Embryonic facial prominence (tissue), 1 donor: ENCODE measurements around the gene PDE4B.

Experiments used
- DNase-seq: peaks from one replicate; pipeline ENCODE4 v3.0.0-alpha.2; 2016; ENCODE audit errors: extremely low spot score

The PDE4B gene

DNA sequence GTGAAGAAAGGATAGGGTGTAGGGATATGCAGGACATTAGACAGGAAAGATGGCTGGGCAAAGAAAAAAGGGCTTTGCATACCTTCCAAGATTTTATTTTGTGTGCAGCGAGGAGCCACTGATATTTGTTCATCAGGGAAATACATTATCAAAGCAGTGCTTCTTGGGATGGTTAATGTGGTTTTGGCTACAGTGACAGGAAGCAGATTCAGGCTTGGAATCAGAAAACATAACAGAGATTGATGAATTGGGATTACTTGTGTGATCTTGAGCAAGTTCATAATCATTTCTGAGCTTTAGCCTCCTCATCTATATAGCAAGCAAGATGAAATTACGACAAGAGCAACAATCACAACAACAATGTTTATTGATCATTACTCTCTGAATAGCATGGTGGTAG is 492.1 kb downstream of the PDE4B start:
- DNase-seq, result no peak

DNA sequence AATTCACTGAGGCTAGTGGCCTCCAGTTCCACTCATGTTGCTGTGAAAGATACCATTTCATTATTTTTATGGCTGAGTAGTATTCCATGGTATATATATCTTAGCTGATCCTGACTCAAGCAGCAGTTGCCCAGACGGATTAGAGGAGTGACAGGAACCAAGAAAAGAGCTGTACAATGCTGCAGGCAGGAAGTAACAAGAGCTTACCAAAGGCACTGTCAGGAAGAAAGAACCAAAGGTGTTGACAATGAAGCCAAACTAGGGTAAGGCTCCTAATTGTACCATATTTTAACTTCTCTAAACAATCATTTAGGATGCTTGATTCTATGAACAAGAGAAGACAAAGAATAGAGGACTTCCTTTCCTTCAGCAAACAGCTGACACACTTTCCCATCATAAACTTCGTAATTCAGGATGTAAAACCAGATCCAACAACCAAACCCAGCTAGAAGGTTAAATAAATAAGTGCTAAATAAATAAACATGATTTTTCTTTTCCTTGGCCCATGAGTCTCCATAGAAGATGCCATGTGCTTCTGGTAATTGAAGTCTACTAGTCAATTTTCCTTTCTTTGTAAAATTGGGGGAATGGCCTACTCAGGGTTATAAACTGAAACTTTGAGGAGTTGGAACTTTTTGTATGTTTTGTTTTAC is 493.0 kb downstream of the PDE4B start:
- no peak for DNase-seq

DNA sequence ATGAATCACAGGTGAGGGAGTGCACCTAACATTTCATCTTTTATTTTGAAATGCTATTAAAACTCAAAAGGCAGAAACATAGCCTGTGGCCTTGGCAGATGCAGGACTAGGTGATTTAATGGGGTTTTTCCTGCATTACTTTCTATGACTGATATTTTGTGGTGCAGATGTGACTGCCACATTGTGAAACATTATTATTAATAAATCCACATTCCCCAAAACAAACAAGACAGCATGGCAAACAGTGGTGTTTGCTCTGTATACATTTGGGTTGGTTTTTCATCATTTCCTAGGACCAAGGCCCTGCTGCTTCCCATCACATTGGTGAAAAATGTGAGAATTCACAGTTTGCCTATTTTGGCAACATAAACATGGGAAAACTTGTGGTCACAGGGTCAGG is 493.6 kb downstream of the PDE4B start:
- DNase-seq, result no peak

DNA sequence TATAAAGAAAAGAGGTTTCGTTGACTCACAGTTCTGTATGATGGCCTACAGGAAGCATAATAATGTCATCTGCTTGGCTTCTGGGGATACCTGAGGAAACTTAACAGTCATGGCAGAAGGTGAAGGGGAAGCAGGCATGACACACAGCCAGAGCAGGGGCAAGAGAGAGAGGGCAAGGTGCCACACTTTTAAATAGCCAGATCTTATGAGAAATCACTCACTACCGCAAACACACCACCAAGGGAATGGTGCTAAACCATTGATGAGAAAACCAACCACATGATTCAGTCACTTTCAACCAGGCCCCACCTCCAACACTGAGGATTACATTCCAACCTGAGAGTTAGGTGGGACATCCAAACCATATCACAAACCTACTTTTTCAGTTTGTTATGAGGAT is 495.4 kb downstream of the PDE4B start:
- no peak for DNase-seq

DNA sequence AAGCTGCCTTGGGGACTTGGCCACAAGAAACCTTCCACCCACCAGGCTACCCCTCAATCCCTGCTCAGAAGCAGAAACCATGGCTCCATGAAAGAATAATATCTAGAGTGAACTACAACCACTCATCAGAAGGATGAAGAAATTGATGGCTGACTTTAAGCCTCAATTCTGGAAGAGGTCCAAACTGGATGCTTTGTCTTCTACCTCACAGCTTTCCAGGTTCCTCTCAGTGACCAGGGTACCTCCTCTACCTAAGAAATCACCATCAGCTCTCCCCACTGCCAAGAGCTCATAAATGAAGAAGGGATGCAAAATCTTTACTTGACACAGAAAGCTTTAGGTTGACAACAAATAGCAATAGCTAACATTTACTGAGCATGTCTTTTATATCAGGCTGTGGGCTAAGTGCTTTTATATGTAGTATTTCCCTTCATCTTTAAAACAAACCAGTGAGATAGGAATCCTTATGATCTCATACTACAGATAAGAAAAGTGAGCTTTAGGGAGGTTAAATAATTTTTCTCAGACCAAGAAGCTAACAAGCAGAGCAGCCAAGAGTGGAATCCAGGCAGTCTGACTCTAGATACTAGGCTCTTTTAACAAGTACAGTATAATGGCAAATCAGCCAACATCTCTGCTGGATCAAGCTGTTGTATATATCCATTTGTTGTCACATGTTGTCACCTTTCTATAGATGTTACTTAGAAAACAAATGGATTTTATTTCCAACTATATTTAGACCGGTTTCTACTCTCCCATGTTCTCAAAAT is 498.3 kb downstream of the PDE4B start:
- DNase-seq, result no peak

DNA sequence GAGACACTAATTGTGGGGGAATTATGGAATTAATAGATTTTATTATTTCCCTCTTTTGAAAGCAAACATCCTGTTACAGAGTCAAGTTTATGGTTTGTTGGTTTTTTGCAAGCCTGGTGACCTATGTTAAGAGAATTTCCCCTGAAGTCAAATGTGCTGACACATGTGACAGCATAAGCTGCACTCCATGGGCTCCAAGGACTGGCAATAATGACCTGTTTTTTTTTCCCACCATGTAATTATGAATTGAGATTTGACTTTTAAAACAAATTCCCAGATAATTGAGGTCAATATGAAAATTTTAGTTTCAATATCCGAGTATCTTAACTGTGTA is 498.8 kb downstream of the PDE4B start:
- no peak for DNase-seq

DNA sequence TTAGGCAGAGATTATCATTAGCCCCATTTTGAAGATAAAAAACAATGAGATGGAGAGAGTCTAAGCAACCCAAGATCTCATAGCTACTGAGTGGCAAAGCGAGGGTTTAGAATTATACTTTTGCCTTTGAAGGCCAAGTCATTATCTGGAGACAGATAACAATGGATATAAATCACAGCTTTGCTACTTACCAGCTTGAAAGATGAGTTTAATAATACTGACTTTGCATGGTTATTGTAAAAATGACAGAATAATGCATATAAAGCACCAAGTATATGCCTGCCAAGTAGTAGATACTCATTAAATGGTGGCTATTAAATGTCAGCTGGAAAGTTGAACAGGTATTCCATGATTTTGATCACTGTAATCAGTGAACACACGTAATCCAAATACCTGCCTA is 499.6 kb downstream of the PDE4B start:
- DNase-seq, result no peak

DNA sequence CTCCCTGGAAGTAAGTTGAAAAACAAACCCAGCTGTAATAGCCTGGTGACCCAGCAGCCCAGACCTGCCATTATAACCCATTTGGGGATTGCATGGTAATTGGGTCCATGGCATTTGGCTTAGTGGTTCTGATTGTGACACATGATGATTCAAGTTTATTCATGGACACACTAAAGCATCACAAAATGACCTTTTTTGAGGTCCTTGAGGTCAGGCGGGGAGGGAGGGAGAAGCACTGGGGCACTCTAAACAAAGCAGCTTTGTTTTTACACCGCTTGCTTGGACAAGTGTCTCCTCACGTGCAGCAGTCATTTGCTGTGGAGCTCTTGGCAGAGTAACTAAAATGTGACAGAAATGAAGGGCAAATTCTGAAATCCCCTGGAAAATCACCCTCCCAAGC is 500.2 kb downstream of the PDE4B start:
- no peak for DNase-seq

DNA sequence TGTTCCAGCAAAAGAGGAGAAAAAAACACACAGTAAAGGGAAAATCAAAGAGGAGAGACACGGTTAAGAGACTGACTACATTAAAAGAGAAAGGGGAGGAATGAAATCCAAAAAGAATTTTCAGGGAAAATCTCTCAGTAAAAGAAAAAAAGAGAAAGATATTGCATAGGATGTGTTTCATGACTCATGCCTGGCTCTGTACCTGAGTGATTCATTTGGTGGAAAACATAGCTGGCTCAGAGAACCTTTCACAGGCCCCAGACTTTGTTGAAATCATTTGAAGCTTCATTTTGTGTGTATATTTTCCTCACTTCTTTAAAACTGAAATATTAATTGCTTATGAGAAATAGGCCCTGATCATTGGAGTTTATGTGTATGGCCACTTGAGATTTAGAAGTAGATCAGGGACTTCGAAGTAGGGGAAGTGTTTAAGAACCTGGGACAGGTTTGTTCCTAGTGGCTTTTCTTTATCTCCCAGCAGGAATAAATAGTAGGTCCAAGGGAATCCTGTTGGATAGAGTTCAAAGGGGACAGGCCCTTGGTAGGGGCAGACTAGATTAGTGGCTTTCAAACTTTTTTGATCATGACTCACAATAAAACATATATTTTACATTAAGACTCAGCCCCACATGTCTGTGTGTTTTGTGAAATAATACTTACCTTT is 502.1 kb downstream of the PDE4B start:
- DNase-seq, result no peak

DNA sequence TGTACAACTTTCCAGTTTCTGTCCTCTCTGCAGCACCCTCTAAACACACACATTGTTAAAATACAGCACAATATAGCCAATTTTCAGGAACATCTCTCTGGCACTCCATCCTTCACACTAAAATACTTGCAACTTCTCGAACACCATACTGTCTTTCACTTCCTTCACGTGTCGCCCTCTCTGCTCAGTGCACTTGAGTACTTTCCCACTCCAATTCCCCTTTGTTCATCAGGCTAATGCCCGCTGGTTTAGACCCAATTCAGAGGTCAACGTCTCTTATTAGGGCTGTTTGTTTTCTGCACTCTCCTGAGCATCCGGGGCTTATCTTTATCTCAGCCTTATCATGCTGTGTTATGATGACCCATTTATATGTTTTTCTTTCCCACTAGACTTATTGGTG is 503.1 kb downstream of the PDE4B start:
- DNase-seq, result no peak

DNA sequence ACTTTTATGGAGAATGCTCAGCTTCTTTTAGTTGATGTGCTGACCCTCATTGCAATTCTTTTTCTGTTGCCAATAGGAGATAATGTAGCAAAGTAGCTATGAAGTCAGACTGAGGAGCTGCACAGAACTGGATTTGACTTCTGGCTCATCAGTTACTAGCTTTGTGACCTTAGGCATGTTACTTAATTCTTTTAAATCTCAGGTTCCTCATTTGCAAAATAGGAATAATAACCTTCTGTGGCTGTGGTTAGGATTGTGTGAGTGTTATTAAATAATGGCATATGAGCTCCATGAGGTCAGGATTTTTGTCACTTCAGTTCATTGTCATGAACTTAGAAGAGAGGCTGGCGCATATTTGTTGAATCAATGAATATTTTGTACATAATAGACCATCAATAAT is 503.7 kb downstream of the PDE4B start:
- DNase-seq, result no peak

DNA sequence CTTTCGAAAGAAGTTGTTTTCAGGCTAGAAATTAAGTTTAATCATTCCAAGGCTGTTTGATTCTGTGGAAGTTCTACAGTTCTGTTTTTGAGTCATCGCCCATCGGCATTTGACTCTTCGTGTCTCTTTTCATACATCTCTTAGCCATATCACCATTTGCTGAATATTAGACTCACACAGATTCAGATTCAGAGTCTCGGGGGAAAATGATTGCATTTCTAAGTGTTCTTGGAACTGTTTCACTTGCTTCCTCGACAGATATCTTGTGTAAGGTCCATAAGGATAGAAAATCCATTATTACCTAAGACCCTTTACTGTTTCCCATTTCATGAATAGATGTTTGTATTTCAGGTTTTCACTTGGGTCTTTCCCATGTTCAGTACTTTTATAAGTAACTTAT is 504.3 kb downstream of the PDE4B start:
- DNase-seq, result no peak

DNA sequence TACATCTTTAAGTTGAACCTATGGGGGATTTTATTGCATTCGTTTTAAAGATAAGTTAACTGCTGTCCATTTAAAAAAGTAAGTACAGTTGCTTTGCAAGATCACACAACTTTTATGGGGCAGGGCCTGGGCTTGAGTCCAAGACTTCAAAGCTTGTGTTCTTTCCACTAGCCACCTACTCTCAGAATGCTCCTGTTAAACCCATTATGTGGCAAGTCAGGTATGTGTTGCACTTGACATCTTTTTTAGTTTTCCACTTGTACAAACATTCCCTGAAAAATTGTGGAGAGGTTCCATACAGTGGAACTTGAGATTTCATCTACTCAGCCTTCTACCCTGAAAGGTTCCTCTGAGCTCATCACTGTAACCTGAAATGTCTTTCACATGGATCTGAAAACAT is 505.8 kb downstream of the PDE4B start:
- DNase-seq, result no peak

DNA sequence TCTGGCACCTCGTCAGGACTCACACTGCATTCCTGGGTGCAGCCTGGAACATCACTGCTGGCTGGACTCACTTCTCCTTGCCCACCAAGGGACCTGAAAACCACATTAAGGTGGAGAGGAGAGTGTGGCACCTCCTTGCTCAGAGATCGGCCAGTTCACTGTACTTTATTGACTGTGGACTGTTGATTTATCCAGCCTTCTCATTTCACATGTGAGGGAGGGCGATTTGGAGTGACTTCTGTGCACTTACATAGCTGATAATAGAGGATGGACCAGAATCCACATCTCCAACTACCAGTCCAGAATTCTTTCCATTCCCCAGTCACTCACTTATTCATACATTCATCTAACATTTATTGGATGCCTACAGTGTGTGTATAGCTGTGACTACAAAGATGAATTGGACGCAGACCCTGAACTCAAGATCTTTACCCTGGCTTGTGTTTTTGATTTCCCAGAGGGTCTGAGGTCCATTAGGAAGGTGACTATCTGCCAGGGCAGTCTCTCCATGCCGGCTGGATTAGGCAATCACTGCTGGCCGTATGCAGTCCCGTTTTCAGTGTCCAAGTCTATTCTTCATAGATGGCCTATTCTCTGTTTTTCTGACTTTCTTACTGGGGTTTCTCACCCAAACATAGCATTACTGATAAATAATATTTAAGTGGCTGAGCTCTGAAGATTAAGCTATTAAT is 507.7 kb downstream of the PDE4B start:
- no peak for DNase-seq

DNA sequence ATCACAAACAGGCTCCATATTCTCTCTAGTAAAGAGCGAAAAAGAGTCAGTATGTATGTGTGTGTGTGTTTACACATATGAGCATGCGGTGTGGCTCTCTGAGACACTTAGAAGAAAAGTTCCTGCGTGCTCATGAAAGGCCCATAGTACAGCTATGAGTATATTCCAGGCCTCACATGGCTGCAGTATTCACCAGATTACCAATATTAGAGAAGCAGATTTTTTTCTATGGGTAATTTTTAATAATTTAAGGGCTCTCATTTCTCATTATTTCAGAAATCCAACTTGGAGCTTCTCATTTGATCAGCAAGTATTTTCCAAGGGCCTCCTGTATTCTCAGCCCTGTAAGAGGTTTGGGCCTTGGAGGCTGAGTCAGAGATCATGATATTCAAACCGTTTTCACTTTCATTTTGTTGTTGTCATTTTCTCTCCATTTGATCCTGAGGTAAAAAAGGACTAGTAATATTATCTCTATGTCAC is 508.3 kb downstream of the PDE4B start:
- DNase-seq, result no peak

DNA sequence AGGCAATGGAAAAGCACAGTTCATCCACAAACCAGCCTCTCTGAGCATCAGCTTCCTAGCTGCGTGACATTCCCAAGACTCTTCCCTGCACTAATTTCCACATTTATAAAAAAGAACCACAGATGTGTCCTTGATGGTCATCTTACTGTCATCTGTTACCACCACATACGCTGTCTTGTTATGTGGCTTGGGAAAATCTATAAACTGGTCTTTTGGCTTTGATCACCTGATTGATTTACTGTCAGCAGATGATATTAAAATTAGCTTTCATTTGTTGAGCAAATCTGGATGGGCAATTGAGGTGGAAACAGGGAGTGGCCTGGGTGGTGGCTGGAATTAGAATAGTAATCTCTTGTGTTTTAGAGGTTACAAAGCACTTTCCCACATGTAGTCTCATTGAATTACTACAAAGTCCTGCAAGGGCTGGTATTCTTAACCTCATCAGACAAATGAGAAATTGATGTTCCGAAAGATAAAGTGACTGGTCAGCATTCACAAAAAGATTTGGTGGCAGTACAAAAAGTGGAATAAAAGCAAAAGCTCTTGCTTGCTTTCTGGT is 509.6 kb downstream of the PDE4B start:
- no peak for DNase-seq

DNA sequence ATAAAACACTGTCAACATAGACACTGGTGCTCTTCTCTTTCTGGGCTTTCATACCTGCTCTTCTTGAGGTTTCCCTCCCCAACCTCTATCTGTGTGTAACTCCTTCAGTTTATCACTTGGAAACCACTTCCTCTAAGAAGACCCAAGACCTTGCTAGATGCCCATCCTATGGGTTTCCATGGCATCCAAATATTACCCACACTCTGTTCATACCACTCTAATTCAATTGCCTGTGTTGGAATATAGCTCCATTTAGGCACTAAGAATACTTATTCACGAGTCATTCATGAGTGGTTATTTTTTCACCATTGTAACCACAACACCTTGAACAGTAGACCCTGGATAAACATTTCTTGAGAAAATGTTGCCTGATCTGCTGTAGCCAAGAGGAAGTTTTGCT is 510.1 kb downstream of the PDE4B start:
- DNase-seq, result no peak

DNA sequence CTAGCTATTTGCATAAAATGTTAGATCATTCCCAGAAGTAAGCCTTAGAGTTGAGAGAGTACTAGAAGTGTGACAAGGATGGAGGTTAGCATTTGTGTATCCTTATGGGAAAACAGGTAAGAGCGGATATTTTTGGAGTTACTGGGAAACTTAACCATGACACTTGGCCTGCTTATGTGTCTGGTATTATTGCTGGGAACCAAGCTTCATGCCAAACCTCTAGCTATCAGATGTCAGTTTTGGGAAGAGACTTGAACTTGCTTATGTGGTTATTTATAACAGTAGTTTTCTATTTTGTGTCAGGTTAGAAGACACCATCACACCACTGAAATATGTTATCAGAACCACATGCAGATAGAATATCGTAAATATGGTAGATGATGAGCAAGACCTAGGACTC is 511.0 kb downstream of the PDE4B start:
- no peak for DNase-seq

DNA sequence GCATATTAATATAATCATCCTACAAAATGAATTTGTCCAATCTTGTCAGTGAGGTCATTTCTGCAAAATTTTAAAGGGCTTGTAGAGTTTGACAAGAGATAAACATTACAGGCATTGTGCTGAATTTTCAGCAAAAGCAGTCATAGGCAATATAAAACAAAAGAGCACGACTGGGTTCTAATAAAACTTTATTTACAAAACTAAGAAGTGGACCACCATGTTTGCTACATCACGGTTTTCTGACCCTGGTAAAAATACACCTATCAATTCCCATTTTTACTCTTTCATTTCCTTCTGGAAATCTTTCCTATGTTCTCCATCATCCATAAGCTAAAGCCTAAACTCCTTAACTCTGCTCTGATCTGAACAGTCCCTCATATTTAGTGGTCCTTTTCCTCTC is 511.4 kb downstream of the PDE4B start:
- no peak for DNase-seq

DNA sequence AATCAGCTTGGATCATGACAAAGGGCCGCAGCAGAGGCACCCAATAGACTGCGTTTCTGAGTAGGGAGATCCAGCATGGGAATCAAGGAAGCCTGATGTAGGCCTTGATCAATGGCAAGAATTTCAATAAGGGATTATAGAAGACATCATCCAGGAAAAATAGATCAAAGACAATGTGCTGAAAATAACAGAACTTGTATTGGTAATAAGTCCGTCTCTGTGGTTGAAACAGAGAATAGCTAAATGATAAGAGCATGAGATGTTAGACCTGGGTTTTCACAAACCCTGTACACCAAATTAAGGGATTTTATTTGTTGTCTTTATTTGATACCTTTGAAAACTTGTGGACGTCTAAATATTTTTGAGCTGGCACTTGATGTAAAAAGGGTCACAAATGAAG is 513.2 kb downstream of the PDE4B start:
- no peak for DNase-seq

DNA sequence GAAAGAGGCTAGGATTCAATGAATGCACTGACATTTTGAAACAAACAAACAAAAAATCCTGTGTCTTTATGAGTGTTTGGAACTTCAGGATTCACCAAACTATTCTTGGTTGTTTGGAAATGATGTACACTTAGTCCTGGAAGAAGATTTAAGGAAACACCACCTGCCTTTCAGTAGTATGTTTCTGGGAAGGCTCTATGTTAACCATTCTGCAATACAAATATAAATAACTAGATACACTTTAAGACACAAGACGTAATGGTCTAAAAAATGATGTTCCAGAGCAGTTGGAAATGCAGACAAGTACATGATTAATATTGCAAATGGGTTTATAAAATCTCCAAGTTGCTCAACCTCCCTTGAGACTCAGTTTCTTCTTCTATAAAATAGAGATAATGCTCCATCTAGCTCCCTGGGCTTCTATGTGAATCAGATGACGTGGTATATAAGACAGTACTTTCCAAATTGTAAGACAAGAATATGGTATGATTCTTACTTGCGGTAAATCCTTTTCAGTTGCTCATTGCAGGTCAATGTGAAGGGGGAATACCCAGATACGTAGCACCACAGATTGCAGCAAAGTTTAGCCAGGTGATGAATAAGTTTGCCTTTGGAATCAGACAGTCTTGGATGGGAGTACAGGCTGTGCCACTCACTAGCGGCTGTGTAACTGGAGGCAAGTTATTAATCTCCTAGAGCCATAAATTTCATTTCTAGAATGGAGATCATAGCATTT is 516.5 kb downstream of the PDE4B start:
- DNase-seq, result no peak

DNA sequence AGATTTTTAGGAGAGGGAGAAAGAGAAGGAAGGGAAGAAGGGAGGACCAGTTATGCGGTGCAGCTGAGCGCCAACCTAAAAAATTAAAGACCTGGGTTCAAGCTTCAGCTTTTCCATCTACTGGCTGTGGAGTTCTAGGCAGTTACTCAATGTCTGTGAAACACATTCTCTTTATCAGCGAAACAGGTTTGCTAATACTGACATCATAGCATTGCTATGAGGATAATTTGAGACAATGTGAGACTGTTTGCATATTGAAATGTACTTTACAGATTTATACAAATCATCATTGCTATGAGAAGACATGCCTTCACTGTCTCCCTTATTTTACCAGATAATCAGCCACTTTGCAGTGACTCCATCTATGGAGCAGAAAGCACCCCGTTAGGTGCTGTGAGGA is 518.4 kb downstream of the PDE4B start:
- no peak for DNase-seq
